ENCODE results near the gene LANCL2. TPM values are rescaled to one million over a fixed set of nuclear protein-coding genes. Genes with fewer than 3 reads are reported as not detected.

The LANCL2 gene
- total and polyA plus RNA-seq, 2 experiments from 2014 or later: 7.3 to 10.7 TPM

- Histone ChIP-seq H3K4me1 (ENCODE audit: insufficient read depth) (no peaks in the 10 kb centered on the region; the same call in 1 of the 2 replicates), H3K36me3 (ENCODE audit: insufficient read depth) (no peaks in the 10 kb centered on the region), H3K9me2 (ENCODE audit: insufficient read depth) (no peaks in the 10 kb centered on the region), H2AFZ (no peak overlapping the region), H3K79me2 (replicated peaks; ENCODE audit: insufficient read depth) (no peaks in the 10 kb centered on the region), H3F3A (replicated peaks; ENCODE audit: low read depth) (no peaks in the 10 kb centered on the region), H4K20me1 (replicated peaks; ENCODE audit: insufficient read depth) (no peaks in the 10 kb centered on the region), H3K4me2 (no peak overlapping the region), H3K27ac (ENCODE audit: low read depth) (no peak overlapping the region), H3K27me3 (ENCODE audit: insufficient read depth) (no peaks in the 10 kb centered on the region), H3K4me3 (no peak overlapping the region)
- H3K27ac Mint-ChIP-seq: no peak overlapping the region
- H3K36me3 Mint-ChIP-seq (ENCODE audit: low read depth): no peaks in the 10 kb centered on the region
- H3K4me3 Mint-ChIP-seq: no peak overlapping the region
- DNase-seq (ENCODE audit: low spot score) (no peak), ATAC-seq (no peak)
- H3K27me3 Mint-ChIP-seq (ENCODE audit: insufficient read depth, low read depth, poor library complexity): peaks cover 9% of the 10 kb centered on the region
- no peaks in the 10 kb centered on the region; the same call in 2 of the 3 replicates for H3K4me1 Mint-ChIP-seq
- TF ChIP-seq ZNF331 (CRISPR knock-in tag; IDR thresholded peaks at IDR 0.05; ENCODE audit: low read depth) (no peak), CREB1 (CRISPR knock-in tag; IDR thresholded peaks at IDR 0.05; ENCODE audit: low read depth) (no peak), ETS1 (IDR thresholded peaks at IDR 0.05) (no peak), EZH2phosphoT487 (IDR thresholded peaks at IDR 0.05; ENCODE audit: unreplicated experiment) (no peak)
- no peaks in the 10 kb centered on the region; the same call in 2 of the 3 replicates for H3K9me3 Mint-ChIP-seq
Measured at GRCh38 chr7:55342216-55342871, 22.8 kb upstream of the LANCL2 start.

- Mint-ChIP-seq H3K27me3 (ENCODE audit: insufficient read depth, low read depth, poor library complexity) (peaks cover 10% of the 10 kb centered on the region), H3K9me3 (no peaks in the 10 kb centered on the region; the same call in 2 of the 3 replicates), H3K36me3 (ENCODE audit: low read depth) (no peaks in the 10 kb centered on the region), H3K4me3 (no peak overlapping the region), H3K4me1 (no peaks in the 10 kb centered on the region; the same call in 2 of the 3 replicates), H3K27ac (no peak overlapping the region)
- H3K4me2 ChIP-seq: no peak overlapping the region
- H3K9me2 ChIP-seq (ENCODE audit: insufficient read depth): no peaks in the 10 kb centered on the region
- H3K27me3 ChIP-seq (ENCODE audit: insufficient read depth): no peaks in the 10 kb centered on the region
- H4K20me1 ChIP-seq (replicated peaks; ENCODE audit: insufficient read depth): no peaks in the 10 kb centered on the region
- H3K36me3 ChIP-seq (ENCODE audit: insufficient read depth): no peaks in the 10 kb centered on the region
- H3K4me3 ChIP-seq: no peak overlapping the region
- H3K79me2 ChIP-seq (replicated peaks; ENCODE audit: insufficient read depth): no peaks in the 10 kb centered on the region
- H3K27ac ChIP-seq (ENCODE audit: low read depth): no peak overlapping the region
- no peak overlapping the region for H2AFZ ChIP-seq
- H3K4me1 ChIP-seq (ENCODE audit: insufficient read depth): no peaks in the 10 kb centered on the region
- DNase-seq (ENCODE audit: low spot score) (no peak), ATAC-seq (no peak)
- no peaks in the 10 kb centered on the region for H3F3A ChIP-seq (replicated peaks; ENCODE audit: low read depth)
- TF ChIP-seq STAT1 (IDR thresholded peaks at IDR 0.05; ENCODE audit: unreplicated experiment) (no peak), NANOG (IDR thresholded peaks at IDR 0.05; ENCODE audit: borderline replicate concordance) (no peak), EZH2 (IDR thresholded peaks at IDR 0.05; ENCODE audit: low read depth, unreplicated experiment) (no peak), EZH2phosphoT487 (IDR thresholded peaks at IDR 0.05; ENCODE audit: unreplicated experiment) (no peak), JUNB (IDR thresholded peaks at IDR 0.05; ENCODE audit: unreplicated experiment) (no peak), ZNF114 (CRISPR knock-in tag; IDR thresholded peaks at IDR 0.05) (no peak), REST (IDR thresholded peaks at IDR 0.05; ENCODE audit: unreplicated experiment) (no peak), ETS1 (IDR thresholded peaks at IDR 0.05) (no peak), POLR2AphosphoS5 (IDR thresholded peaks at IDR 0.05; ENCODE audit: low read depth) (no peak)
Measured at GRCh38 chr7:55343002-55343781, 21.9 kb upstream of the LANCL2 start.

Data from GM23338 (cell line).